Neuron (in vitro differentiated cells): ENCODE data around the gene SCARB2.

Experiments
- H2AFZ ChIP-seq: one replicate; pipeline ENCODE4 v1.6.1; 2013; ENCODE audit warnings: low read depth, mild to moderate bottlenecking, inconsistent platforms, low read length, moderate library complexity
- H3K27me3 ChIP-seq: one replicate; pipeline ENCODE4 v1.6.1; 2013; ENCODE audit warnings: low read length; ENCODE audit not compliant: insufficient read depth
- H3K36me3 ChIP-seq: one replicate; pipeline ENCODE4 v1.6.1; 2013; ENCODE audit warnings: low read length; ENCODE audit not compliant: insufficient read depth
- H3K4me1 ChIP-seq: one replicate; pipeline ENCODE4 v1.6.1; 2013; ENCODE audit warnings: low read length; ENCODE audit not compliant: insufficient read depth
- H3K4me3 ChIP-seq: 2 replicates; pipeline ENCODE4 v1.5.1; 2013; ENCODE audit warnings: mild to moderate bottlenecking, low read length, moderate library complexity
- H3K9me3 ChIP-seq: one replicate; pipeline ENCODE4 v1.6.1; 2013; ENCODE audit warnings: low read length

The SCARB2 gene

DNA sequence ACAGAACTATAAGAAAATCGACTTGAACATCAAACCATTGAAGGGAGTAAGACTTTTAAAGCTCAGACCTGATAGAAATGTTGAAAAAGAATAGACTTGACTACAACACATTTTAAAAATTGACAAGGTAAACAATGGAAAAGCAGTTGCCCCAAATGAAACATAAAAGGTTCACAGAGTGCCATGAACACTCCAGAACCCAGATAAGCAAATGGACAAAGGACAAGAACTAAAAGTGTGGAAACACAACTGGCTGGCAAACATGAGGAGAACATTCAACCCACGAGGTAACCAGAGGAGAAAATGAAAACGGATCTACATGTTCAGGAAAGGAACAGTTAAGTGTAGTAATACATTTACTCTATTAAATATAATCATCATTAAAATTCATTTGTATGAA is 26.5 kb downstream of the SCARB2 start:
- H3K4me1 ChIP-seq: peaks cover 5% of the 10 kb centered on the region
- H2AFZ ChIP-seq: no peak overlapping the region
- peaks cover 36% of the 10 kb centered on the region for H3K36me3 ChIP-seq
- no peak overlapping the region for H3K4me3 ChIP-seq
- H3K27me3 ChIP-seq: no peaks in the 10 kb centered on the region
- H3K9me3 ChIP-seq: peaks cover 2% of the 10 kb centered on the region

DNA sequence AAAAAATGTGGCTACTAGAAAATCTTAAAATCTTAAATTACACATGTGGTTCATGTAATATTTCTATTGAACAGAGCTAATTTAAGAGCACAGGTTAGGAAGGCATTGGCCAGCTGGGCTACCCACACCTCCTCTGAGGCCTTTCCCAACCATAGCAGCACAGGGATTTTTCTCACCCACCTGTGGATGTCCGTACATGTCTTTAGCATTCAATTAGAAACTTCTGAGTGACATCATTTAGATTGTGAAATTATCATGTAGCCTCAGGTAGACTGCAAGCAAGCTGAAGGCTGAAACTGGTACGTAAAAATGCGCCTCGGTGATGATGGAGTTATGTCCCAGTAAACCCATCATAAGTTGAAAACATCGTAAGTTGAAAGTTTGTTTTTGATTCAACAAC is 31.2 kb downstream of the SCARB2 start:
- Histone ChIP-seq H3K36me3 (peaks cover 27% of the 10 kb centered on the region), H3K4me1 (no peaks in the 10 kb centered on the region)

DNA sequence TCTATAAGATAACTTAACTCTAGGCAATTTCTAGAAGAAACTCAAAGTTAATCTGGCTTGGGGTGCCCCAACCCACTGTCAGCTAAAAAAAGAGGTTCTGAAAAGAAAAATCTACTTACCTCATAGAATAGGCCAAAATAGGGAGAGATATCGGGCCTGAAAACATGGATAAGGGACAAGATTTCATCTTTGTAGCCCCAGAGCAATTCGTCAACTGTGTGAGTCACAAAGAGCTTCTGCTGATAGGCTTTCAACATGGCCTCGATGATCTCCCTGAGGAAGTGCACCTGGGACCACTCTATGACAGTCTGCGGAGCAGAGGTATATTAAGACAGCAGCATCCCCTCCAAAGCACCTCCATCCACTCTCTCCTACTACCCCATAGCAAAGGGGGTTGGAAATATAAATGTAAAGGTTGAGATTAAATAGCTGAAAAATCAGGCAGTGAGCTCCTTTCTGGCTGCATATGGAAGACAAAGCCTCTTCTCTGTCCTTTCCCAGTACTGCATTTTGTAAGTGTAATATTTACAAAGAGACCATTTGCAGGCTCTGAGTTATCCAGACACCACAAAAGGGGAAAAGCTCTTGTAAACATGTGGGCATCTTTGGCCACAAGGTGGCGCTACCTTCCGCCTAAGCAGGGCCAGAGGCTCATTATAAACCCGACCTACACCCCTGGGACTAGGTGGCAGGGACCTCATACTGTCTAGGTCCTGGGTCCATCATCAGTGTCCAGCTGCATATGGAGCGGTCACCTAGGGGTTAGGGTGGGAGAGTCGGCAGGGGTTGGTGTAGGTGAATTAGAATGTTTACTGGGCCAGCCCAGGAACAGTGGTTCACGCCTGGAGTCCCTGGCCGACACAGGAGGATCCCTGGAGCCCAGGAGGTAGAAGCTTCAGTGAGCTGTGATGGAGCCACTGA is 34.0 kb downstream of the SCARB2 start:
- peaks cover 39% of the 10 kb centered on the region for H3K36me3 ChIP-seq
- no peaks in the 10 kb centered on the region for H3K9me3 ChIP-seq
- H3K4me1 ChIP-seq: no peaks in the 10 kb centered on the region
- H3K27me3 ChIP-seq: no peaks in the 10 kb centered on the region
- no peak overlapping the region for H2AFZ ChIP-seq
- no peak overlapping the region for H3K4me3 ChIP-seq

More for the DNA sequence above, 31.2 kb downstream of the SCARB2 start:
- no peak overlapping the region for H3K4me3 ChIP-seq
- H3K27me3 ChIP-seq: no peaks in the 10 kb centered on the region
- no peak overlapping the region for H2AFZ ChIP-seq
- H3K9me3 ChIP-seq: no peaks in the 10 kb centered on the region

DNA sequence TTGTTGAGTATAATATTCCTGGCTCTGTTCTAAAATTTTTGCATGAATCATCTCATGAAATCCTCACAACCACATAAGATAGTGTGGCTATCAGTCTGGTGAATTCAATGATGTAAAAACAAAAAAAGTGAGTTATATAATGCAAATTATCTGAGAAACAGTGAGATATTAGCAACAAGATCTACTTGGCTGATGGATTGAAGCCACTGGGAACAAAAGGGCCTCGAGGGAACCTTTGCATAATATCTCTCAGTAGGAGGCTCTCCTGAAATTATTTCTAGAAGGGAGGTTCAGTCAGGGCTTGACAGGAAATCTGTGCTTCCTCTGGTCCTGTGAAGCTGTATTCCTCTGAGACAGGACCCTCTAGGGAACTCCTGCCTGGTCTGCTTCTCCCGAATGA is 35.3 kb downstream of the SCARB2 start:
- Histone ChIP-seq H3K4me3 (no peak overlapping the region), H2AFZ (no peak overlapping the region), H3K4me1 (no peaks in the 10 kb centered on the region), H3K36me3 (peaks cover 51% of the 10 kb centered on the region), H3K27me3 (no peaks in the 10 kb centered on the region), H3K9me3 (no peaks in the 10 kb centered on the region)

DNA sequence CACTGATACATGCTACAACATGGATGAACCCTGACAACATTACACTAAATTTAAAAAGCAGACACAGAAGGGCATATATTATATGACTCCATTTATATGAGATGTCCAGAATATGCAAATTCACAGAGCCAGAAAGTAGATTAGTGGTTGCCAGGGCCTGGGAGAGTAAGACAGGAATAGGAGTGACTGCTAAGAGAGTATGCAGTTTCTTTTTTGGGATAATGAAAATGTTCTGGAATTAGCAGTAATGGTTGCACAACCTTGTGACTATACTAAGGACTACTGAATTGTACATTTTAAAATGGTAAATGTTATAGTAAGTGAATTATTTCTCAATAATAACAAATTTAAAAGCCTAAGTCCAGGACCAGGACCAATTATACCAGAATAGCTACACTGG is 35.9 kb downstream of the SCARB2 start:
- H3K4me1 ChIP-seq: no peaks in the 10 kb centered on the region
- H3K27me3 ChIP-seq: no peaks in the 10 kb centered on the region
- no peaks in the 10 kb centered on the region for H3K9me3 ChIP-seq
- no peak overlapping the region for H3K4me3 ChIP-seq
- no peak overlapping the region for H2AFZ ChIP-seq
- H3K36me3 ChIP-seq: peaks cover 57% of the 10 kb centered on the region

DNA sequence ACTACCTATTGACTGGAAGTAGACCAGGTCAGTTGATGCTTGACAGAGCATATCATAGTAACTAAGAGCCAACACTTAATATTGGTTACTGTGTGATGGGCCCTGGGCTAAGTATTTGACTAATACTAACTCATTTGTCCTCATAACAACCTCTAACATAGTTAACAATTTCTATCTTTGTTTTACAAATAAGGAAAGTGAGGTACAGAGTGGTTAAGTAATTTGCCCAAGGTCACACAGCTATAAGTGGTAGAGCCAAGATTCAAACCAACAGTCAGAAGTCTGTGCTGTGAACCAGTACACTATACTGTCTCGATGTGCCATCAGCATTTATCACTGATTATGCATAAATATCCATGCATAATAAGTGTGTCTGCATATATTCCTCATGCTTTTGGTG is 38.3 kb downstream of the SCARB2 start:
- Histone ChIP-seq H3K4me1 (no peaks in the 10 kb centered on the region), H2AFZ (no peak overlapping the region), H3K4me3 (no peak overlapping the region), H3K36me3 (peaks cover 69% of the 10 kb centered on the region), H3K9me3 (no peaks in the 10 kb centered on the region), H3K27me3 (no peaks in the 10 kb centered on the region)

DNA sequence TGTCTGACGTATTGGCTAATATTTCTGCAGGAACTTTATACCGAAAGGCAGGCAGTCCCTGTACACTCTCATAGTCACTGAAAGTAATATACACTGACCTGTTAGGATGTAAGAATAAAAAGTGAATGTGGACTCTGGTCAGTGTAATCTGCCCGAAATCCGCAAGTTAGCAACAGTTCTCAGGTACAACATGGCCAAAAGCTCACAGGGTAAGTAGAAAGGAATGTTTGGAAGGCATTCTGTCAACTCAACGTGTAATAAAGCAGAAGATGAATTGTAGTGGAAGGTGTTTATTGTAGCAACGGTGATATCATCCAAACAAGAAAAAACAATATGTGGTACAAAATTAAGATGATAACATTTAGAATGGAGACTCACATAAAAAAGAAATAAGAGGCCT is 39.4 kb downstream of the SCARB2 start:
- no peaks in the 10 kb centered on the region for H3K27me3 ChIP-seq
- no peak overlapping the region for H2AFZ ChIP-seq
- no peak overlapping the region for H3K4me3 ChIP-seq
- peaks cover 75% of the 10 kb centered on the region for H3K36me3 ChIP-seq
- H3K4me1 ChIP-seq: no peaks in the 10 kb centered on the region
- H3K9me3 ChIP-seq: no peaks in the 10 kb centered on the region

DNA sequence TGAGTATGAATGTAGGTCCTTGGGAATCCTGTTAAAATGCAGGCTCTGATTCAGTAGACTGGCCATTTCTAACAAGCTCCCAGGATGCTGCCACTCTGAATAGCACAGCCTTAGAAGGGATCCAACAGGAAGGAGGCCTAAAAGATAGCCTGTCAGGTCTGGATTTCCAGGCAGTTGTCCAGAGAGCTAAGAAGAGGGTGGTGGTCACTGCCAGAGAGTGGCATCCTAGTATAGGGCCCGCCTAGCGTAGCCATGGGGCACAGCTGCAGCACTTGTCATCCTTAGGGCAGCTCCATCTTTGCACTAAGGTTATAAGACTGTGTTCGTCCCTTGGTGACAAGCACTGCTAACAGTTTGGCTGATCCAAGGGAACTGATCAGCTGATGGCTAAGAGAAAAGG is 44.9 kb downstream of the SCARB2 start:
- H3K4me3 ChIP-seq: no peak overlapping the region
- H2AFZ ChIP-seq: no peak overlapping the region
- peaks cover 2% of the 10 kb centered on the region for H3K9me3 ChIP-seq
- H3K36me3 ChIP-seq: peaks cover 72% of the 10 kb centered on the region
- H3K27me3 ChIP-seq: no peaks in the 10 kb centered on the region
- H3K4me1 ChIP-seq: no peaks in the 10 kb centered on the region

DNA sequence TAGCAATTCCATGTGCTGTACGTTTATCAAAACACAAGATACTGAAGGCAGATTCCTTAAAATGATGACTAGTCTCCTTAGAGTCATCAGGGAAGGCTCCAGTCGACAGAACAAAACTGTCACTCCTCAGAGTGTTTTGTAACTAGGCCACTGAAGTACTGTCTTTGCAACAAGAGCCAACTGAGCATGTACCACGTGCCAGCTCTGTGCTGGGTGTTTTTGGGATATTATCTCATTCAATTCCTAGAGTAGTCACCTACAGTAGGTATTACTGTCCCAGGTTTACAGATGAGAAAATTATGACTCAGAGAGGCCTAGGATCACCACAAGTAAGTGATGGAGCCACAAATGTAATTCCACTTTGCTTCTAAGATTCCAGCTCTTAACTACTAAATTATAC is 47.1 kb downstream of the SCARB2 start:
- Histone ChIP-seq H3K4me3 (no peak overlapping the region), H2AFZ (no peak overlapping the region), H3K36me3 (peaks cover 77% of the 10 kb centered on the region), H3K27me3 (no peaks in the 10 kb centered on the region), H3K4me1 (no peaks in the 10 kb centered on the region), H3K9me3 (peaks cover 2% of the 10 kb centered on the region)

DNA sequence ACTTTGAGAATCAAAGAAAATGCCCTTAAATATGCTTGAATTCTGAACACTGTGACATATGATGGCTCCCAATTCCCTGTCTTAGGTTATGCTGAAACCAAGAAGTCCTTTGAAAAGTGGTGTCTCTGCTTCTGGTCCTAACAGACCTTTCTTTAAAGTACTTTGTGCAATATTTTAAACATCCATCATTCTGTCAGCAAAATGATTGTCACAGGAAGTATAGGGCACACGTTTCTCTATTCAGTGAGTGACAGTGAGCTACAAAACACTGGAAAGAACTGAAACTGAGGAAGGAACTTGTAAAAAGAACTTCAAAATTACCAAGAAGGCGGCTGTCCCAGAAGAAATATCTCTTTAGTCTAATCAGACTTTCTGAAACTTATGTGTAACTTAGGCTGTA is 53.3 kb downstream of the SCARB2 start:
- H3K27me3 ChIP-seq: no peaks in the 10 kb centered on the region
- no peaks in the 10 kb centered on the region for H3K9me3 ChIP-seq
- no peak overlapping the region for H2AFZ ChIP-seq
- H3K4me3 ChIP-seq: no peak overlapping the region
- peaks cover 55% of the 10 kb centered on the region for H3K36me3 ChIP-seq
- no peaks in the 10 kb centered on the region for H3K4me1 ChIP-seq

DNA sequence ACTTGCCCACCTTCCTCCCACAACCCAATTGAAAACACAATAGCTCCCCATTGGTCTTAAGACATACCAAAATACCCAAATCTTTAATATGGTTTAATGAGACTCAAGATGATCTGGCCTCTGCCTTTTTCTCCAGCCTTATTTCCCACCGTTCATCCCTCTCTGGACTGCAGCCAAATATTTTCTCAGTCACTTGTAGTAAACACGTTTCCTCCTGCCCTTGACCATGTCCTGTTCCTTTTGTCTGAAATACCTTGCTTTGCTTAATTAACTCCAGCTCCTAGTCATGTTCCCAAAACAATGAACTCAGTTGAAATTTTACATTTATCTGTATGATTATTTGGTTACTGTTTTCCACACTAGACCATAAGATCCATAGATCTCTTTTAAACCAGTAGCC is 57.0 kb downstream of the SCARB2 start:
- H2AFZ ChIP-seq: no peak overlapping the region
- H3K9me3 ChIP-seq: no peaks in the 10 kb centered on the region
- H3K4me3 ChIP-seq: no peak overlapping the region
- H3K27me3 ChIP-seq: no peaks in the 10 kb centered on the region
- H3K36me3 ChIP-seq: peaks cover 22% of the 10 kb centered on the region
- H3K4me1 ChIP-seq: no peaks in the 10 kb centered on the region

DNA sequence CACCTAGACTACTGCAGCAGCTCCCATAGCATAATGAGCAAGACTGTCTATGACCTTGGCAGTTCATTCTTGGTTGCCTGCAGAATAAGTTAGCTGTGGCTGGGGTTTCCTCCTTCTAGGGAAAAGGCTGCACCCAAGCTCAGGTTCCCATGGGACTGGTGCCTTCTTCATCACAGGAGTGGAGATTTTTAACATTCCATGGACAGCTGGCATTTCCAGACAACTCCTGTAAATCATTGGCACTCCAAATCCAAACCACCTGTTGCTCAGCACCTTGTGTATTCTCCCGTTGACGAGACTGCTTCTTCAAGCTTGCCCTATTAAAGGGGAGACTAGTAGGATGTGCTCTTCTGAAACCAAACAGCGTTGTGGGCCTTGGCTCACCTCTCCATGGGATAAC is 57.6 kb downstream of the SCARB2 start:
- Histone ChIP-seq H3K36me3 (peaks cover 16% of the 10 kb centered on the region), H3K4me1 (no peaks in the 10 kb centered on the region), H3K4me3 (no peak overlapping the region), H3K9me3 (no peaks in the 10 kb centered on the region), H2AFZ (no peak overlapping the region), H3K27me3 (no peaks in the 10 kb centered on the region)

DNA sequence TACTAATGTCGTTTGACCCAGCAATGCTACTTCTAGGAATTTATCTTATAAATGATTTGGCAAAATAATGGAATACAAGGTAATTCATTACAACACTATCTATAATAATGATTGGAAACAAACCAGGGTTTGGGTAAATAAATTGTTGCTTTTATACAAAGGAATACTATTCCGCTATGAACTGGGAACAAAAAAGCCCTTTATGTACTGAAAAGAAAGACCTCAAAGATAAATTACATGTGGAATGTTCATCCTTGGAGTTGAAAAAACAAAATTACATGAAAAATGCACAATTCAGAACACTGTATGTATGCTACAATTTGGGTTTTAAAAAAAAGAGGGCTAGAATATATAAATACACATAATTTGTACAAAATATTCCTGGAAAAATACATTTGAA is 60.3 kb downstream of the SCARB2 start:
- Histone ChIP-seq H3K4me1 (no peaks in the 10 kb centered on the region), H3K27me3 (no peaks in the 10 kb centered on the region)

More for the DNA sequence above, 60.3 kb downstream of the SCARB2 start:
- Histone ChIP-seq H3K36me3 (peaks cover under 1% of the 10 kb centered on the region), H3K9me3 (no peaks in the 10 kb centered on the region), H3K4me3 (no peak overlapping the region), H2AFZ (no peak overlapping the region)
